K562 (cell line): ENCODE results near the gene ARHGAP24. TPM values are rescaled to one million over a fixed set of nuclear protein-coding genes. Genes with fewer than 3 reads are reported as not detected.

Experiments used
- ATAC-seq: fragments of 200-7000 bp; cut with Tn5 transposase; 3 replicates; pipeline ENCODE4 v1.9.1; 2020; ENCODE audit warnings: moderate library complexity
- BruUV-seq: library from RNA; stranded (reverse); fragments of 400-500 nt; replicated peaks from 2 replicates; lab custom pipeline; 2021; lab: Mats Ljungman, UMichigan
- CTCF ChIA-PET: fragments of 300-600 bp; formaldehyde crosslinking; extraction: SDS; loops from one replicate; lab custom pipeline; 2021; ENCODE audit warnings: low intra/inter-chr PET ratio; lab: Yijun Ruan, JAX
- POLR2A ChIA-PET: fragments of 300-600, 350-650 bp; sonication (Branson Sonifier 250); formaldehyde crosslinking; extraction: SDS; loops from one replicate; lab custom pipeline; 2021; ENCODE audit warnings: antibody characterized with exemption, inconsistent platforms; lab: Yijun Ruan, JAX
- DNase-seq, 4 experiments: peaks; one replicate each; pipeline versions ENCODE4 v3.0.0 to v3.0.0-alpha.2; 2011 to 2018; ENCODE audit warnings: low spot score in 3 of 4, mixed read lengths in 3 of 4; ENCODE audit errors: extremely low read depth in 1 of 4
- FAIRE-seq: peaks from 2 replicates; lab custom pipeline; 2011; peaks lifted over from hg19 to GRCh38; lab: Jason Lieb, UNC
- H2AFZ ChIP-seq: 2 replicates; pipeline ENCODE4 v1.6.0; 2011; ENCODE audit warnings: low read depth, low read length, control low read depth, inconsistent platforms
- H3K27ac ChIP-seq: fragments of 200-600 bp; 3 replicates; pipeline ENCODE4 v1.8.0; 2011; ENCODE audit warnings: low read depth, mild to moderate bottlenecking, control low read depth, inconsistent platforms, low read length, moderate library complexity, mixed read lengths; ENCODE audit errors: extremely low read depth
- H3K27me3 ChIP-seq, 2 experiments: fragments of 300-600 bp in 1 of 2; 2 replicates in 1 of 2; 3 replicates in 1 of 2; pipeline versions ENCODE4 v1.6.0 to v1.8.0; 2011; ENCODE audit warnings: inconsistent platforms in 2 of 2, low read length in 2 of 2, mild to moderate bottlenecking in 1 of 2, mixed read lengths in 1 of 2, moderate library complexity in 1 of 2; ENCODE audit not compliant: control insufficient read depth in 2 of 2, insufficient read depth in 2 of 2
- H3K36me3 ChIP-seq: fragments of 300-600 bp; 3 replicates; pipeline ENCODE4 v1.8.0; 2011; ENCODE audit warnings: mild to moderate bottlenecking, low read length, inconsistent platforms; ENCODE audit not compliant: control insufficient read depth, insufficient read depth
- H3K4me1 ChIP-seq, 2 experiments: fragments of 200-600 bp in 1 of 2; replicated peaks in 1 of 2; 2 replicates in 1 of 2; 3 replicates in 1 of 2; pipeline versions ENCODE4 v1.5.1 to v1.8.0; 2011; ENCODE audit warnings: inconsistent platforms in 2 of 2, low read length in 2 of 2, mild to moderate bottlenecking in 1 of 2, mixed read lengths in 1 of 2, moderate library complexity in 1 of 2; ENCODE audit not compliant: control insufficient read depth in 2 of 2, insufficient read depth in 2 of 2
- H3K4me2 ChIP-seq: 2 replicates; pipeline ENCODE4 v1.6.1; 2011; ENCODE audit warnings: low read length, control low read depth, inconsistent platforms, mixed read lengths; ENCODE audit not compliant: insufficient read depth
- H3K4me3 ChIP-seq: fragments of 200-600 bp; sonication (generic), shearing (Covaris generic); 2 replicates; pipeline ENCODE4 v1.5.1; 2016; ENCODE audit warnings: control low read depth, inconsistent platforms
- H3K79me2 ChIP-seq: fragments of 200-600 bp; 3 replicates; pipeline ENCODE4 v1.8.0; 2011; ENCODE audit warnings: low read length, inconsistent platforms; ENCODE audit not compliant: control insufficient read depth, insufficient read depth
- H3K9ac ChIP-seq, 2 experiments: 2 replicates each; pipeline versions ENCODE4 v1.6.0 to v1.6.1; 2011; ENCODE audit warnings: low read depth in 2 of 2, low read length in 2 of 2, control low read depth in 1 of 2, inconsistent platforms in 1 of 2, mild to moderate bottlenecking in 1 of 2, mixed read lengths in 1 of 2; ENCODE audit not compliant: insufficient read depth in 1 of 2
- H3K9me1 ChIP-seq: one replicate; pipeline ENCODE4 v1.6.0; 2011; ENCODE audit warnings: inconsistent platforms, mild to moderate bottlenecking, low read length, moderate library complexity; ENCODE audit not compliant: control insufficient read depth, insufficient read depth
- H3K9me3 ChIP-seq: replicated peaks from 2 replicates; pipeline ENCODE4 v1.5.1; 2011; ENCODE audit warnings: low read depth, low read length, inconsistent platforms; ENCODE audit not compliant: control insufficient read depth, insufficient read depth
- H4K20me1 ChIP-seq: replicated peaks from 2 replicates; pipeline ENCODE4 v1.6.1; 2011; ENCODE audit warnings: low read length, inconsistent platforms, mixed read lengths; ENCODE audit not compliant: control insufficient read depth, insufficient read depth
- CBX1 ChIP-seq: sonication (generic); IDR thresholded peaks from 2 replicates; pipeline ENCODE4 v1.6.1; 2016; ENCODE audit warnings: antibody characterized with exemption, low read depth, mild to moderate bottlenecking
- E2F8 ChIP-seq: fragments of 450-650 bp; IDR thresholded peaks from 2 replicates; pipeline ENCODE4 v1.7.1; 2018; ENCODE audit warnings: mild to moderate bottlenecking, low read depth; ENCODE audit not compliant: partially characterized antibody
- SMC3 ChIP-seq: conservative IDR thresholded peaks from 2 replicates; pipeline ENCODE4 v1.6.1; 2011; ENCODE audit warnings: low read depth, low read length, improper control_type of control experiment; ENCODE audit not compliant: insufficient read depth
- TOE1 ChIP-seq, 2 experiments: fragments of 450-650 bp in 1 of 2; sonication (generic) in 1 of 2; formaldehyde crosslinking in 1 of 2; IDR thresholded peaks; 2 replicates each; pipeline versions ENCODE4 v1.7.1 to v1.8.0; 2016 to 2022; ENCODE audit warnings: borderline replicate concordance in 2 of 2, mild to moderate bottlenecking in 2 of 2, antibody characterized with exemption in 1 of 2, inconsistent platforms in 1 of 2, low read depth in 1 of 2, missing genetic modification reagents in 1 of 2, moderate library complexity in 1 of 2
- ZBED1 ChIP-seq: IDR thresholded peaks from 2 replicates; pipeline ENCODE4 v1.6.1; 2014
- ZEB2 ChIP-seq: fragments of 450-650 bp; IDR thresholded peaks from 2 replicates; pipeline ENCODE4 v1.6.1; 2016
- ZNF274 ChIP-seq: IDR thresholded peaks from 2 replicates; pipeline ENCODE4 v1.6.1; 2011; ENCODE audit warnings: low read depth, mild to moderate bottlenecking, low read length, moderate library complexity, borderline replicate concordance
- ZNF76 ChIP-seq: fragments of 250-450 bp; sonication (Bioruptor Pico); IDR thresholded peaks from 2 replicates; pipeline ENCODE4 v1.4.0; 2020; ENCODE audit warnings: mild to moderate bottlenecking, moderate library complexity, borderline replicate concordance
- WGBS: fragments of 100-300 bp; shearing (Covaris generic); methylation state at CpG from one replicate; pipeline ENCODE4 v1.1.6; 2016; ENCODE audit warnings: low coverage, mixed read lengths; ENCODE audit not compliant: insufficient coverage; ENCODE audit errors: missing lambda C conversion rate; 5-methylcytosine and 5-hydroxymethylcytosine counted together
- in situ Hi-C: fragments of 300-500 bp; cut with MboI; formaldehyde crosslinking; loops from 4 replicates; pipeline ENCODE4 v1.15.0; 2018; ENCODE audit warnings: inconsistent platforms, mixed read lengths
- intact Hi-C: fragments of 100-400 bp; cut with micrococcal nuclease; formaldehyde crosslinking; loops from 2 replicates; pipeline ENCODE4 v1.14.2; 2022
- polyA plus RNA-seq, 8 experiments: library from polyadenylated mRNA; depleted of rRNA in 4 of 8; stranded (reverse) in 5 of 8; unstranded in 3 of 8; fragments of >200 nt; fragmentation: Nextera tagmentation in 2 of 8; fragmentation: Illumina TruSeq in 1 of 8; extraction: Ambion mirVana in 2 of 8; extraction: Trizol in 1 of 8; gene quantifications; 2 replicates each; pipeline versions ENCODE4 v1.2.1 to v1.2.3, GENCODE V29; 2011 to 2014; ENCODE audit warnings: inconsistent platforms in 1 of 8, missing spikeins in 1 of 8
- total RNA-seq, 7 experiments: library from RNA; depleted of rRNA in 6 of 7; stranded (reverse); fragments of >200 nt in 6 of 7; fragmentation: Illumina TruSeq in 2 of 7; extraction: Trizol in 2 of 7; gene quantifications; 2 replicates each; pipeline versions ENCODE4 v1.2.1 to v1.2.3, GENCODE V29; 2011 to 2021; ENCODE audit warnings: low replicate concordance in 1 of 7

The ARHGAP24 gene
- total and polyA plus RNA-seq, 9 of the 15 experiments (the other 6 are each of a cell fraction or from before 2014, with no cell fraction given) = 8.0 to 22.6 (median 14.0) TPM

- H3K9me1 ChIP-seq = no peaks in the 10 kb centered on the region
- intact Hi-C loops = loop anchor here (5.0 to 10.0 kb wide), 2 partner anchors 164 to 227 kb away; no protein-coding TSS in a partner anchor
- H3K4me2 ChIP-seq = no peak overlapping the region
- in situ Hi-C loops = no loop called here
- no peak overlapping the region for H3K9ac ChIP-seq
- no TSS peak for BruUV-seq
- H3K9me3 ChIP-seq = no peaks in the 10 kb centered on the region
- ChIA-PET POLR2A (interaction anchor here (0.6 kb wide), 1 partner anchor 482 kb away, joined by 3 read pairs; no protein-coding TSS in a partner anchor), CTCF (no interaction called here)
- no peaks in the 10 kb centered on the region; the same call in 1 of the 2 replicates for H4K20me1 ChIP-seq
- DNase-seq (no peak), ATAC-seq (no peak), FAIRE-seq (no peak)
- peaks cover 0 to 13% of the 10 kb centered on the region in 2 experiments; a peak in 4 of 5 replicates for H3K4me1 ChIP-seq
- H3K27me3 ChIP-seq = no peaks in the 10 kb centered on the region
- TF ChIP-seq SMC3 = no peak
- TF ChIP-seq CBX1 = no peak
- TF ChIP-seq ZBED1 = no peak
- no peak for TF ChIP-seq E2F8
- no peak for TF ChIP-seq ZNF76 (CRISPR knock-in tag)
- no peak for TF ChIP-seq ZNF274
- no peak for TF ChIP-seq TOE1 (IDR thresholded peaks at IDR 0.05; ENCODE audit: borderline replicate concordance)
- no peak for TF ChIP-seq TOE1 (CRISPR knock-in tag; IDR thresholded peaks at IDR 0.05; ENCODE audit: borderline replicate concordance, low read depth)
- TF ChIP-seq ZEB2 = no peak
- no peak overlapping the region for H3K4me3 ChIP-seq
- WGBS = 64% methylated on average over 2 of the region's 2 CpGs
- peaks cover 2% of the 10 kb centered on the region; the same call in 1 of the 3 replicates for H3K79me2 ChIP-seq
- no peaks in the 10 kb centered on the region for H3K36me3 ChIP-seq
- no peak overlapping the region for H3K27ac ChIP-seq
- no peak overlapping the region for H2AFZ ChIP-seq
These were observed 266.4 kb downstream of the ARHGAP24 start for GRCh38 chr4:85741381-85741780.
